Activated naive CD8-positive, alpha-beta T cell treated with anti-CD3 and anti-CD28 coated beads, Interleukin-2, amount 10 ng/mL, durations not matched to agents 7 days and 5 days (primary cell): ENCODE measurements around the gene SLC35F3. TPM values are rescaled to one million over a fixed set of nuclear protein-coding genes. Genes with fewer than 3 reads are reported as not detected.

Experiments
- ATAC-seq: fragments of 150-1000 bp; cut with Tn5 transposase; one replicate; pipeline ENCODE4 v1.10.0; 2021; ENCODE audit warnings: low read depth, moderate library complexity
- POLR2A ChIA-PET: fragments of 350-600 bp; sonication (Branson Sonifier 250); formaldehyde crosslinking; loops from one replicate; lab custom pipeline; 2021; ENCODE audit warnings: antibody characterized with exemption; lab: Charles Lee
- DNase-seq: peaks from one replicate; pipeline ENCODE4 v3.0.0; 2021
- H3K27ac Mint-ChIP-seq: one replicate; pipeline ENCODE4 v1.8.0; 2022; ENCODE audit warnings: mild to moderate bottlenecking, mixed read lengths
- H3K27me3 Mint-ChIP-seq: one replicate; pipeline ENCODE4 v1.8.0; 2022; ENCODE audit warnings: mild to moderate bottlenecking, moderate library complexity, mixed read lengths
- H3K36me3 Mint-ChIP-seq: one replicate; pipeline ENCODE4 v1.8.0; 2021; ENCODE audit warnings: mild to moderate bottlenecking, mixed read lengths
- H3K4me1 Mint-ChIP-seq: one replicate; pipeline ENCODE4 v1.8.0; 2021; ENCODE audit warnings: mixed read lengths
- H3K4me3 Mint-ChIP-seq: one replicate; pipeline ENCODE4 v1.8.0; 2022; ENCODE audit warnings: mild to moderate bottlenecking, moderate library complexity, mixed read lengths
- H3K9me3 Mint-ChIP-seq: one replicate; pipeline ENCODE4 v1.8.0; 2021; ENCODE audit warnings: mixed read lengths
- total RNA-seq, 2 experiments: library from RNA; stranded (reverse); gene quantifications; one replicate each; pipeline ENCODE4 v1.2.3, GENCODE V29; 2021

SLC35F3 gene
- total RNA-seq, 2 experiments from 2014 or later = 33.8 to 36.4 TPM

DNA sequence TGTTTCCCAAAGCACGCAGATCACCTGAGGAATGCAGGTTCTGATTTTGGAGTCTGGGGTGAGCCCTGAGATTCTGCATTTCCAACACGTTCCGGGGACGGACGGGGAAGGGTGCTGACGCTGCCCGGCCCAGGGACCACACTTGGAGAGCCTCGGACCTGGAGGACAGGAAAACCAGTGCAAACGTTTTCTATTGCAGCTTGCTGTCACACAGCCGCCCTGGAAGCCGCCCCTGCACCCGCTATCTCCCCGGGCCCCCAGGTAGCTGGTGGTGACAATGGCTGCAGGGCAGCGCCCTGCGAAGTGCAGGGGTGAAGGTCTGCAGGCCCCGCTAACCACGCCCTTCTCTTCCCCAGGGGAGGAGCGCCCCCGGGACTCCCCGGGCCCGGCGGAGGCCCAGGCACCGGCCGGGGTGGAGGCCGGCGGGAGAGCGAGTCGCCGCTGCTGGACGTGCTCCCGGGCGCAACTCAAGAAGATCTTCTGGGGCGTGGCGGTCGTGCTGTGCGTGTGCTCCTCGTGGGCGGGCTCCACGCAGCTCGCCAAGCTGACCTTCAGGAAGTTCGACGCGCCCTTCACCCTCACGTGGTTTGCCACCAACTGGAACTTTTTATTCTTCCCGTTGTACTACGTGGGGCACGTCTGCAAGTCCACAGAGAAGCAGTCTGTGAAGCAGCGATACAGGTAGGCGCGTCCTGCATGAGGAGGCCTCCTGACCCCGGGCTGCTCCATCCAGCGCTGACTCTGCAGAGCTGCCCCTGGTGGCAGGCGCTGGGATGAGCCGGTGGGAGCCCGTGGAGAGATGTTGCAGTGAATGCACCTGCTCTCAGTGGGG, 326.8 kb downstream of the SLC35F3 start:
- peak overlapping the region; percentile 84 for H3K4me3 Mint-ChIP-seq
- H3K9me3 Mint-ChIP-seq = no peaks in the 10 kb centered on the region
- no peaks in the 10 kb centered on the region for H3K27me3 Mint-ChIP-seq
- POLR2A ChIA-PET = interaction anchor here (1.7 to 2.8 kb wide), 3 partner anchors 14 to 60 kb away, joined by 6 to 22 read pairs (median 14); no protein-coding TSS in a partner anchor
- H3K4me1 Mint-ChIP-seq = peaks cover 53% of the 10 kb centered on the region
- H3K36me3 Mint-ChIP-seq = peaks cover 59% of the 10 kb centered on the region
- ATAC-seq = no peak
- DNase-seq = peak; percentile 41
- peak overlapping the region; percentile 86 for H3K27ac Mint-ChIP-seq

DNA sequence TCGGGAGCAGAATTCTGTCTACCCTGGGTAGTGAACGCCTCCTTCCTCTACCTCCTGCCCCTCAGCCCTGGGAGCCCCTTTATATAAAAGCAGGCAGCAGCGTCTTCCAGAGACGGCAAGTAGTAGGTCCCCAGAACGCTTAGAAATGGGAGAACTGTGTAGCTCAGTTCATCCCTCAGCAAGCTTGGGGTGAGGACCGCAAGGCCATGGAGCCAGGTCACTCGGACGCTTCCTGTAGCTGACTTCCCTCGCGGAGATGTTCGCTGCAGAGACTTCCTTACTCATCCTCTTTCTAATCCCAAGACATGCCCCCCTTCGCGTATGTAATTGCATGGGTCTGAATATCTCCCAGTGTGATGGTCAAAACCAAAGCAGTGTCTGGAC, 327.4 kb downstream of the SLC35F3 start:
- POLR2A ChIA-PET = interaction anchor here (2.8 kb wide), 1 partner anchor 18 kb away, joined by 22 read pairs; no protein-coding TSS in a partner anchor
- H3K9me3 Mint-ChIP-seq = no peaks in the 10 kb centered on the region
- H3K36me3 Mint-ChIP-seq = peaks cover 63% of the 10 kb centered on the region
- H3K4me1 Mint-ChIP-seq = peaks cover 52% of the 10 kb centered on the region
- ATAC-seq (no peak), DNase-seq (no peak)
- peak overlapping the region; percentile 55 for H3K4me3 Mint-ChIP-seq
- H3K27ac Mint-ChIP-seq = no peak overlapping the region
- H3K27me3 Mint-ChIP-seq = no peaks in the 10 kb centered on the region

DNA sequence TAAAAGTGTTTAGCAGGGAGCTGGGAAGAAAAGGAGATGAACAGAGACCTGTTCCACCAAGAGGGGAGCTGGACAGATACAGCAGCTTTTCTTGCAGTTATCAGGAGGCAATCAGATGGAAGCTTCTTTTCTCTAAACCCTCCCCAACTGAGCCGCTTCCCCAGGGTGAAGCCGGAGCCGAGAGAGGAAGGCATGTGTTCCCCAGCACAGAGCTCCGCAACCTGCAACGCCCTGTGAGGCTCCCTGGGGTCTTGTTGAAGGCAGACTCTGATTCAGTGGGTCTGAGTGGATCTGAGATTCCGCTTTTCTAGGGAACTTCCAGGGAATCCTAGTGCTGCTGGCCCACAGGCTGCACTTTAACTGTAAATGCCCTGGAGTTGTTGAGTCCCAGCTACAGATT, 329.7 kb downstream of the SLC35F3 start:
- no peaks in the 10 kb centered on the region for H3K27me3 Mint-ChIP-seq
- H3K36me3 Mint-ChIP-seq = peaks cover 73% of the 10 kb centered on the region
- DNase-seq (no peak), ATAC-seq (no peak)
- H3K27ac Mint-ChIP-seq = no peak overlapping the region
- no peaks in the 10 kb centered on the region for H3K9me3 Mint-ChIP-seq
- POLR2A ChIA-PET = no interaction called here
- no peak overlapping the region for H3K4me3 Mint-ChIP-seq
- peaks cover 54% of the 10 kb centered on the region for H3K4me1 Mint-ChIP-seq

DNA sequence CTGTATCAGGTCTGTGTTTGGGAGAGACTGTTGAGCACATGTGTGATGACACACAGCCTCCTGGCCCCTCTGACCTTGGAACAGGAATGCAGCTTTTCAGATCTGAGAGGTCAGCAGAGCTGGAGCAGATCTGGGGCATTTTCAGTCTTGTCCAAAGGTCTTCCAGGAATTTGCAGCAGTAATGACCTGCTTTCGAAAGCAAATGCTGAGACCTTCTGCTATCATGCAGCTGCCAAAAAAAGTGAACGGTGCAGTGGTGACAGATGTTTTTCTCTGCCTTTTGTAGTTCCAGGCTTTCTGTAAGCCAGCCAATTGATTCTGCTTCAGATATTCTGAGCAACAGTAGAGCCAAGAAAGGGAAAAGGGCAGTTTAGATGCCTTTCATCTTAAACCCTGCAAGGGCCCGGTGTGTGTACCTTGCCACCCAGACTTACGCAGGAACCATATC, 331.0 kb downstream of the SLC35F3 start:
- H3K4me3 Mint-ChIP-seq = no peak overlapping the region
- POLR2A ChIA-PET = no interaction called here
- DNase-seq (no peak), ATAC-seq (no peak)
- no peaks in the 10 kb centered on the region for H3K9me3 Mint-ChIP-seq
- peaks cover 42% of the 10 kb centered on the region for H3K4me1 Mint-ChIP-seq
- no peaks in the 10 kb centered on the region for H3K27me3 Mint-ChIP-seq
- no peak overlapping the region for H3K27ac Mint-ChIP-seq
- H3K36me3 Mint-ChIP-seq = peaks cover 75% of the 10 kb centered on the region

DNA sequence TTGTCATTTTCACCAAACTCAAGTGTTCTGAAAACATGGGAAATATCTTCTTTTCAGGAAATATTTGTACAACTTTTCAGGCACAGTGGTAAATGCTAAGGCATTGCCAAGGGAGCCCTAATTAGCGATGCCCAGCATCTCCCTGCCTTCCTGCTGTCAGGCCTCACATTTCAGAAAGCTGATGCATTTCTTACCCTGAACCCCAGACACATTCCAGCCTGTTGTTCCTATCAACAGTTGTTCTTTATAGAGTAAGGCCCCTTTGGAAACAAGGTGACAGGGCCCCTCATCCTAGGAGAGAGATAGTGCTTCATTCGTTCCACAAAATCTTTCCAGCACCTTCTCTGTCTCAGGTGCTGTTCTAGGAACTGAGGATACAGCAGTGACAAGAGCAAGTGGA, 332.9 kb downstream of the SLC35F3 start:
- no peak for ATAC-seq
- H3K9me3 Mint-ChIP-seq = no peaks in the 10 kb centered on the region
- H3K4me1 Mint-ChIP-seq = peaks cover 36% of the 10 kb centered on the region
- DNase-seq = no peak
- H3K27ac Mint-ChIP-seq = peak overlapping the region; percentile 9
- H3K36me3 Mint-ChIP-seq = peaks cover 76% of the 10 kb centered on the region
- H3K27me3 Mint-ChIP-seq = no peaks in the 10 kb centered on the region
- POLR2A ChIA-PET = no interaction called here
- no peak overlapping the region for H3K4me3 Mint-ChIP-seq

DNA sequence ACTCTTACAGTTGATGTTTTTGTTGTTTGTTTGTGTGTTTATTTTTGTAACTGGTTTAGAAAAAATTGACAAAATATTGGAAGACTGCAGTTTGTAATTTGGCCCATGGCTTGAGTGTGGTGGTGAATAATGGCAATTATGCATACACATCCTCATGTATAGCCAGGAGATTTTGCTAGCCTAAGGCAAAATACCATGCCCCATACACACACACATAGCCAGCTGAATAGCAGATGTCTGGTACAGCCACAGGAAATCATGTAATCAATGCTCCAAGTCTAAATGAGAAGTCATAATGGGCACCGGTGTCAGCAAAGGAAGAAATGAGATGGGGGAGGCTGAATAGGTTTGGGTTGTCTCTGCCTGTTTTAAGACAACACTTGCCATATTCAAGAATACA, 333.6 kb downstream of the SLC35F3 start:
- Mint-ChIP-seq H3K4me1 (peaks cover 40% of the 10 kb centered on the region), H3K27me3 (no peaks in the 10 kb centered on the region), H3K4me3 (no peak overlapping the region), H3K27ac (peak overlapping the region; percentile 15), H3K36me3 (peaks cover 76% of the 10 kb centered on the region), H3K9me3 (no peaks in the 10 kb centered on the region)
- POLR2A ChIA-PET = no interaction called here
- no peak for DNase-seq
- no peak for ATAC-seq

DNA sequence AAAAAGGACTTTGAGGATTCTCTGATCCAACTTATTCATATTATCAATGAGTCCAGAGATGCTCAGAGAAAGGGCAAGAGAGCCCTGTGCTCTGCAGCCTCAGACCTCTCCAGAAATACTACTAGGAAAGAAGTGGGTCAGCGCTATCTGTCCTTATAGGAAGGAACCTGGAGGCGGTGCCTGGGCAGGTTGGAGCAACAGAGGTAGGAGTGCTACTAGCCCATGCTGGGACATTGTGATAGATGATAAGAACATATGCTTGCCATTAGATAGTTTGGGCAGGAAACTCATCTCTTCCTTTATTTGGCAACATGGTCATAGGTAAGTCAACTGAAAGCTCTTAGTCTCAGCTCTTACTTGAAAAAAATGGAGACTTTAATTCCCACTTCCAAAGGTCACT, 335.0 kb downstream of the SLC35F3 start:
- ATAC-seq (no peak), DNase-seq (no peak)
- H3K4me1 Mint-ChIP-seq = peaks cover 44% of the 10 kb centered on the region
- no peak overlapping the region for H3K4me3 Mint-ChIP-seq
- peaks cover 78% of the 10 kb centered on the region for H3K36me3 Mint-ChIP-seq
- POLR2A ChIA-PET = no interaction called here
- no peaks in the 10 kb centered on the region for H3K9me3 Mint-ChIP-seq
- H3K27ac Mint-ChIP-seq = no peak overlapping the region
- no peaks in the 10 kb centered on the region for H3K27me3 Mint-ChIP-seq

DNA sequence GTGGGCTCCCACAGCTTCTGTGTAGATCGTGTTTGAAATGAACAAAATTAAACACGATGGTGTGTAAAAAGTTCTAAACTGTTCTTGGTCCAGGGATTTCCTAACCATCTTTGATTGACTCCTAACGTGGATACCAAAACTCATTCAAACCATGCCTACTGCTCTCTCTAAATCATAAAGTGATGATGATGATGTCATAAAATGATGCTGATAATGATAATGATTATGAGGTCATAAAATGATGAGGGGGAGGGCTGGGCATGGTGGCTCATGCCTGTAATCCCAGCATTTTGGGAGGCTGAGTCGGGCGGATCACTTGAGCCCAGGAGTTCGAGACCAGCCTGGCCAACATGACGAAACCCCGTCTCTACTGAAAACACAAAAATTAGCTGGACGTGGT, 335.5 kb downstream of the SLC35F3 start:
- DNase-seq (no peak), ATAC-seq (no peak)
- Mint-ChIP-seq H3K27me3 (no peaks in the 10 kb centered on the region), H3K4me1 (peaks cover 46% of the 10 kb centered on the region), H3K27ac (no peak overlapping the region), H3K4me3 (no peak overlapping the region), H3K36me3 (peaks cover 78% of the 10 kb centered on the region), H3K9me3 (peaks cover under 1% of the 10 kb centered on the region)
- POLR2A ChIA-PET = no interaction called here

DNA sequence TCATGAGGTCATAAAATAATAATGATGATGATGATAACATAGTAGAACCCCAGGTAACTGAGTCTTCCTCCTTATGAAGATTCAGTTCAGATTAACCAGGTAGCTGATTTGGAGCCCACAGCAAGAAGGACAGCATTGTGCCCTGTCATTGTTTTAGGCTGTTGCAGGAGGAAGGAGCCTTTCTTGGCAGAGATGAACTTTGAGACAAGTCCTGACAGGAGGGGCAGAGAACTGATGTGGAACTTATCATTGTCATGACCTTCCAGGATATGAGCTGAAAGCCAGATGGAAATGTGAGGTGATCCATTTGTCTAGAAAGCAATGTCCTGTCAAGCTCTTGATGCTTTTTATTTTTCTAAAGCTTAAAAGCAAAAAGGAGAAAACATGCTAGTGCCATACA, 336.2 kb downstream of the SLC35F3 start:
- Mint-ChIP-seq H3K9me3 (peaks cover 3% of the 10 kb centered on the region), H3K4me3 (no peak overlapping the region), H3K27ac (no peak overlapping the region), H3K4me1 (peaks cover 44% of the 10 kb centered on the region), H3K27me3 (no peaks in the 10 kb centered on the region), H3K36me3 (peaks cover 82% of the 10 kb centered on the region)
- ATAC-seq (no peak), DNase-seq (no peak)
- POLR2A ChIA-PET = no interaction called here

DNA sequence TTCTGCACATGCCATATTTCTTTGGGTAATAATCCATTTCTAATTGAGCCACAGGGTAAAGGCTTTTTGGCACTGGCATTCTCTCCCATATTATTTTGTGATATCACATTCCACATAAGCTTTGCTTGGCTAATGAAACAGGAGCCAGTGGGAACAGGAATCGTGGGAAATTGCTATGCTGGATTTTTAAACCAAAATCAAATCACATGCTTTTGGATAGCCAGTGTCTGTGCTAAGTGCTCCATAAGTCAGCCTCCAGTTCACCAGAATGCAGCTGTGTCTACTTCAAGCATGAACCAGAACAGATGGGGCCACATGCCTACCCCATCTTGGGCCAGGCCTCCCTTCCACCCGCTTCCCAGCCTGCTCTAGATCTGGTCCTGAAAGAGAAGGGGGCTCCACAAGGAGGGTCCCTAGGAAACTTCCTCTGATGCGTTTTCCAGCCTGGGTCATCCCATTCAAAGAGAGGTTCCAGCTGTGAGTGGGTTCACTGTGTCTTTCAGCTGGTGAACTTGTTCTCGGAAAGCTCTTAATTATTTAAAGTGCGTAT, 337.5 kb downstream of the SLC35F3 start:
- DNase-seq (no peak), ATAC-seq (no peak)
- peaks cover 85% of the 10 kb centered on the region for H3K36me3 Mint-ChIP-seq
- POLR2A ChIA-PET = interaction anchor here (0.5 kb wide), 1 partner anchor 272 kb away, joined by 6 read pairs; no protein-coding TSS in a partner anchor
- H3K27me3 Mint-ChIP-seq = no peaks in the 10 kb centered on the region
- H3K4me3 Mint-ChIP-seq = no peak overlapping the region
- H3K27ac Mint-ChIP-seq = no peak overlapping the region
- peaks cover 41% of the 10 kb centered on the region for H3K4me1 Mint-ChIP-seq
- peaks cover 7% of the 10 kb centered on the region for H3K9me3 Mint-ChIP-seq

DNA sequence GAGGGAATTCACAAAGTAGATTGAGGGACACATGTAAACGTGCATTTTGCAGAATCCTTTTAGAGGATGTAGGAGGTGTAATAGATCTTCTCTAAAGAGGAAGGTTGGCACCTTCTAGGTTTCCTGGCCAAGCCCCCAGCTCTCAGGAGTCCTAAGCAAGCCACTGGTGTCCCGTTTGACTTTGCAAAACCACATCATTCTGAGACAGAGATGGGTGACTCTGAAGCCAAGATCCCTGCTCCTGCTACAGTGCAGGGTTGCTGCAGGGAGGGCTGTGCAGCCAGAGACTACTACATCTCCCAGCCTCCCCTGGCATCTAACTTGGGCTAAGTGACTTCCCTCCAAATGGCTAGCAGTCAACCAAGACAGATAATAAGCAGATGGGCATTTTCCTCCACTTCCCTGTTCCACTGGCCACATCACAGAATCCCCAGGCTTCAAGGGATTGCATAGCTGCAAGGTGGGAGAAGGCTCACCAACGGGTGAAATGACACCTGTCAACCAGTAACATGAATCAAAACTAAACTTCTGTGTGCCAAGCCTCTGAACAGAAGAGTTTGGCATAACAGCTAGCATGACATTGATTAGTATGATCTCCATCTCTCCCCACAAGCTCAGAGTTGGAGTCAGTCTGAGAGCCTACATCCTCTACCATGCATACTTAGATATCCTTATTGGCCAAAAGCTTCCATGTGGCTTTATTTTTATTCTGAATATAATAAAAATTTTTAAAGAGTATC, 339.2 kb downstream of the SLC35F3 start:
- H3K27ac Mint-ChIP-seq = no peak overlapping the region
- DNase-seq = no peak
- no peak for ATAC-seq
- POLR2A ChIA-PET = no interaction called here
- H3K36me3 Mint-ChIP-seq = peaks cover 83% of the 10 kb centered on the region
- peaks cover 33% of the 10 kb centered on the region for H3K4me1 Mint-ChIP-seq
- no peaks in the 10 kb centered on the region for H3K27me3 Mint-ChIP-seq
- H3K9me3 Mint-ChIP-seq = peaks cover 18% of the 10 kb centered on the region
- H3K4me3 Mint-ChIP-seq = no peak overlapping the region

DNA sequence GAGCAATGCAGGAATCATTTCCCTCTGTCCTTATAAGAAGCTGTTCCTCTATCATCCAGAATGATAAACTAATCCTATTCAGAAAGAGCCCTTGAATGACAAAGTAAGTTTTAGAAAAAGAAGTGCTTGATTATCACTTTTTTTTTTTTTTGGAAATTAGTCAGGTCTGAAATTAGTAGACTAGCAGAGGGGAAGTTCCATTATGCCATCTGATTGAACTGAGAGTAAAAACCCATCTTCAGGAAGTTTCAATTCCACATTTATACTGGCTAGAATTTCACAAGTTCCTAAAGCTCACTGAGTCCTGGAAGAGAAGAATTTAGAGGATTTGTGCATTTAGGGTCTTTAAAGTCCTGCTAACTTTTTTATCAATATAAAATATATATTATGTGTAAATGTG, 340.0 kb downstream of the SLC35F3 start:
- Mint-ChIP-seq H3K36me3 (peaks cover 77% of the 10 kb centered on the region), H3K4me3 (no peak overlapping the region), H3K27me3 (no peaks in the 10 kb centered on the region), H3K9me3 (peaks cover 18% of the 10 kb centered on the region), H3K4me1 (peaks cover 33% of the 10 kb centered on the region), H3K27ac (no peak overlapping the region)
- ATAC-seq (no peak), DNase-seq (no peak)
- POLR2A ChIA-PET = no interaction called here

DNA sequence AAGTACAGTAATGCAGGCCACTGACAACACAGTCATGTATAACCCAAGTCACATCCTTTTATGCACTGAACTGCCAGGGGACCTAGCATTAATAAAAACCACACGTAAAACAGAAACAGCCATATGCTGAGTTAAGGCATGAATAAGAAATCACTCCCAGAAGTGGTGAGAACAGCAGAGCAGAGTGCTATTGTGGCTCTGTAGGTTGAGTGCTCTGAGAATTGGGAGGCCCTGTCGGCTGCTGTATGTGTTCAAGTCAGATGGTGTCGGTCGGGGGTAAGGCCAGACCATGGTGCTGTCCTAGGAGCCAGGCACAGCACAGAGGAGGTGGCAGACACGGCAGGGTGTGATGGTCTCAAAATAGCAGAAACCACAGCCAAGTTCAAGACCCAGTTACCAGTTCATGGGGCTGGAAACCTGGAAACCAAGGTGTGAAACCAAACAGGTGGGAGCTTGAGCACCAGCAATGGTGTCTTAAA, 342.2 kb downstream of the SLC35F3 start:
- H3K4me1 Mint-ChIP-seq = peaks cover 31% of the 10 kb centered on the region
- ATAC-seq = no peak
- no peak for DNase-seq
- no peak overlapping the region for H3K27ac Mint-ChIP-seq
- peaks cover 77% of the 10 kb centered on the region for H3K36me3 Mint-ChIP-seq
- POLR2A ChIA-PET = no interaction called here
- peaks cover 18% of the 10 kb centered on the region for H3K9me3 Mint-ChIP-seq
- no peak overlapping the region for H3K4me3 Mint-ChIP-seq
- H3K27me3 Mint-ChIP-seq = no peaks in the 10 kb centered on the region
